Measurements from ENCODE around the gene GALNT15. TPM values are rescaled to one million over a fixed set of nuclear protein-coding genes. Genes with fewer than 3 reads are reported as not detected.

GALNT15 gene
- total RNA-seq, 4 donors from 2014 or later: 26.2 to 88.8 (median 39.4) TPM

DNA sequence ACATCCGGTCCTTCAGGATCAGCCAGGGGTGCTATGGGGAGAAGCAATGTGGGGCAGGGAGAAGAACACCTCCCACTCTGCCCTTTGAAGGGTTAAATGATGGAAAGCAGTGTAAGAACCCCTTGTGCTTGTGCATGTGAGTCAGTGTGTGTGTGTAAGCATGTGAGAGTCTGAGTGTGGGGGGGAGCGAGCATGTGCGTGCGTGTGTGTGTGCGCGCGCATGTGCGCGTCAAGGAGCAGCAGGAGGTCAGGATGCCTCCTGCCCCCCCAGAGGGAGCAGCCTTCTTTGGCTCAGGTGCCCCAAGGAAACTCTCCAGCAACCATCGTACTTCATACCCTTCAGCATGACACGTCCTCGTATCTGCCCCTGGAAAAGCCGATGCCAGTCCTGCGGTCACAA lies 30.3 kb downstream of the GALNT15 start:
- 94 to 96% methylated on average over 5 to 14 of the region's 14 CpGs for WGBS, 2 donors (ENCODE audit: low coverage in 1 of 2)
- in situ Hi-C loops (cut with MboI; ENCODE audit: low pct_ligation_motif_present in 1 of 4, low pct_unique_long_range_greater_than_20kb in 1 of 4, low sequenced_read_pairs in 3 of 4): no loop called here
- TF ChIP-seq, protein P1, sequence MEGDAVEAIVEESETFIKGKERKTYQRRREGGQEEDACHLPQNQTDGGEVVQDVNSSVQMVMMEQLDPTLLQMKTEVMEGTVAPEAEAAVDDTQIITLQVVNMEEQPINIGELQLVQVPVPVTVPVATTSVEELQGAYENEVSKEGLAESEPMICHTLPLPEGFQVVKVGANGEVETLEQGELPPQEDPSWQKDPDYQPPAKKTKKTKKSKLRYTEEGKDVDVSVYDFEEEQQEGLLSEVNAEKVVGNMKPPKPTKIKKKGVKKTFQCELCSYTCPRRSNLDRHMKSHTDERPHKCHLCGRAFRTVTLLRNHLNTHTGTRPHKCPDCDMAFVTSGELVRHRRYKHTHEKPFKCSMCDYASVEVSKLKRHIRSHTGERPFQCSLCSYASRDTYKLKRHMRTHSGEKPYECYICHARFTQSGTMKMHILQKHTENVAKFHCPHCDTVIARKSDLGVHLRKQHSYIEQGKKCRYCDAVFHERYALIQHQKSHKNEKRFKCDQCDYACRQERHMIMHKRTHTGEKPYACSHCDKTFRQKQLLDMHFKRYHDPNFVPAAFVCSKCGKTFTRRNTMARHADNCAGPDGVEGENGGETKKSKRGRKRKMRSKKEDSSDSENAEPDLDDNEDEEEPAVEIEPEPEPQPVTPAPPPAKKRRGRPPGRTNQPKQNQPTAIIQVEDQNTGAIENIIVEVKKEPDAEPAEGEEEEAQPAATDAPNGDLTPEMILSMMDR (IDR thresholded peaks at IDR 0.05): no peak
- no peak for TF ChIP-seq EP300 (IDR thresholded peaks at IDR 0.05; ENCODE audit: low read depth)
- no peak for TF ChIP-seq POLR2A (IDR thresholded peaks at IDR 0.05)
- TF ChIP-seq POLR2AphosphoS5 (IDR thresholded peaks at IDR 0.05): no peak
- Histone ChIP-seq H3K4me3 (no peak overlapping the region), H3K27me3 (no peaks in the 10 kb centered on the region), H3K9me3 (no peaks in the 10 kb centered on the region), H3K4me1 (no peaks in the 10 kb centered on the region), H3K27ac (no peak overlapping the region), H3K36me3 (no peaks in the 10 kb centered on the region)
- intact Hi-C loops (cut with DNase I; ENCODE audit: low total_unique reads): no loop called here
- no peak for DNase-seq

DNA sequence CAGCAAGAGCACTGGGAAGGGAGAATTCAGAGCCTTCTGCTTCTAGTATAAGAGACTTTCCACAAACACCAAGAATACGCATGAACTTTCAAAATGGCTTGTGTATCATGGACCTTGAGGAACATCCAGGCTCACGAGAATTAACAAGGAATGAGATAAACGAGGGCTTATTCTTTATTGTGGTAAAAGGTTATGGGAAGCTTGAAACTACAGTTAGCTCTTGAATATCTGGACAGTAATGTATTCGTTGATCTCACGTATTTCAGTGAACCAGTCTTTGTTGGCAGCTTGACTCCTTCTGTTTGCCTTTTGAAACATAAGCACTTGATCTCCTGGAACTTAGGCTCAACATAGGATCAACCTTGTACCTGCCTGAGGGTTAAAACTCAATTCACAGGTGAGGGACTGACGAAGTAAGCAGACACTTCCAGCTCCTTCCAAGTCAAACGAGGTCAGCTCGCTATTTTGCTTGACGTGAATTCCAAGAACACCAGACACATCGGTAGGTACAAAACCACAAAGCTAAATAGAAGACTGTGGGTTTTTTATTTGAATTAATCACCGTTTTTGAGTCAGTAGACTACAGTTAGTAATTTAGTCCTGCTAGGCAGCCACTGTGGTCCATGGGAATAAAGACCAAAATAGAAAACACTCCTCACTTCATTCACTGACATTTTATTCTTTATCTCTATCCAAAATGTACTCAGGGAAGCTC lies 30.8 kb downstream of the GALNT15 start:
- H3K4me1 ChIP-seq: no peaks in the 10 kb centered on the region
- no peak for DNase-seq
- no peak overlapping the region for H3K27ac ChIP-seq
- no peak for TF ChIP-seq EP300 (IDR thresholded peaks at IDR 0.05; ENCODE audit: low read depth)
- TF ChIP-seq, protein P1 (IDR thresholded peaks at IDR 0.05): no peak
- no peak for TF ChIP-seq POLR2A (IDR thresholded peaks at IDR 0.05)
- TF ChIP-seq POLR2AphosphoS5 (IDR thresholded peaks at IDR 0.05): no peak
- no peaks in the 10 kb centered on the region for H3K9me3 ChIP-seq
- in situ Hi-C loops (cut with MboI; ENCODE audit: low pct_ligation_motif_present in 1 of 4, low pct_unique_long_range_greater_than_20kb in 1 of 4, low sequenced_read_pairs in 3 of 4): no loop called here
- H3K27me3 ChIP-seq: no peaks in the 10 kb centered on the region
- intact Hi-C loops (cut with DNase I; ENCODE audit: low total_unique reads): no loop called here
- no peaks in the 10 kb centered on the region for H3K36me3 ChIP-seq
- WGBS, 2 donors (ENCODE audit: low coverage in 1 of 2): 74 to 75% methylated on average over 11 of the region's 11 CpGs
- no peak overlapping the region for H3K4me3 ChIP-seq

DNA sequence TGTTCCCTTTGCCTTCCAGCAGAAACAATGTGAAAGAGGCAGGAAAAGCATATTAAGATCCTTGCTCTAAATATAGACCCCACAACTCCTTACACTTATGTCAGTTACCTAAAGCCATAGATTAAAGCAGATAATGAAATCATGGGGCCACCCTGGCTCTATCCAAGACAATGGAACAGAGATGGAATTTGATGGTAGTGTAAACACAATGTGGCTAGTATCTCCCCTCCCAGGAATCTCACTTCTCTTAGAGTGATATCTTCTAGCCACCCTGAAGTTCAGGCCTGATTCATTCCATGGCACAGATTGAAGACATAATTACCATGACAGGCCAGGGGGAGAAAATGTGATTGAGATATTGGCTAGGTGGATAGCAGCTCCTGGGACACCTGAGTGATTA lies 32.6 kb downstream of the GALNT15 start:
- Histone ChIP-seq H3K27ac (no peak overlapping the region), H3K4me3 (no peak overlapping the region), H3K36me3 (no peaks in the 10 kb centered on the region), H3K9me3 (no peaks in the 10 kb centered on the region), H3K4me1 (no peaks in the 10 kb centered on the region), H3K27me3 (no peaks in the 10 kb centered on the region)
- intact Hi-C loops (cut with DNase I; ENCODE audit: low total_unique reads) (no loop called here), in situ Hi-C loops (cut with MboI; ENCODE audit: low pct_ligation_motif_present in 1 of 4, low pct_unique_long_range_greater_than_20kb in 1 of 4, low sequenced_read_pairs in 3 of 4) (no loop called here)
- DNase-seq: no peak
- TF ChIP-seq EP300 (IDR thresholded peaks at IDR 0.05; ENCODE audit: low read depth) (no peak), POLR2AphosphoS5 (IDR thresholded peaks at IDR 0.05) (no peak), POLR2A (IDR thresholded peaks at IDR 0.05) (no peak)
- TF ChIP-seq, protein P1 (IDR thresholded peaks at IDR 0.05): no peak

DNA sequence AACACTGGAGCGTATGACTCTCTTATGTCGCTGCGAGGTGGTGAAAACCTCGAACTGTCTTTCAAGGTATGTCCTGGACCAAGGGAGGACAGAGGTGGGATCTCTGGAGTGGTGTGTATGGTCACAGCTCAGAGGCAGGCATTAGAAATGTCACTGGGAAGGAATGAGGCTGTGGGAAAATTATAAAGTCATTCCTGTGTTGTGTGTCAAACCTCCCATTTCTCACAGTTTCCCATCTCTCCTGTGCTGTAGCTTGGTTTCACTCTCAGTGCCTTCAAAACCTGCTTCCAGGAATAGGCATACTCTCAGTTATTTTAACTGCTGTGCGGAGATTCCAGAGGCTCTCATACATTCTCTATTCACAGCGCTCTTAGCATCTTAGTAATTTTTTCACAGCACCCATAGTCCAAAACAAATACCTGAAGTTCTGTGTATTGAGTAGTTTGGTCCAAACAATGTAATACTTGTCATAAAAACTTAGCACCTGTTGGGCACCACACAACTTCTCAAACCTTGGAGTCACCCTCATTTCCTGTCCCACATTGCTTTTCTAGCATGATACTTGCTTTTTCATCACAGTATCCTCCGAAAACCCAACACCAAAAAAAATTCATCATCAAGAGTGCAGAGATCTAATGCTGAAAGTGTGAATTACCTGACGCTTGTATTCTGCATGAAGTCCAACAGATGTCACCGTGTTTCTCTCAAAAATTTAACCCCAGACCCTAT lies 36.9 kb downstream of the GALNT15 start:
- intact Hi-C loops (cut with DNase I; ENCODE audit: low total_unique reads): no loop called here
- TF ChIP-seq EP300 (IDR thresholded peaks at IDR 0.05; ENCODE audit: low read depth): no peak
- TF ChIP-seq POLR2A (IDR thresholded peaks at IDR 0.05): no peak
- TF ChIP-seq POLR2AphosphoS5 (IDR thresholded peaks at IDR 0.05): no peak
- TF ChIP-seq, protein P1 (IDR thresholded peaks at IDR 0.05): no peak
- DNase-seq: no peak
- 52 to 78% methylated on average over 4 to 9 of the region's 9 CpGs for WGBS, 2 donors (ENCODE audit: low coverage in 1 of 2)
- in situ Hi-C loops (cut with MboI; ENCODE audit: low pct_ligation_motif_present in 1 of 4, low pct_unique_long_range_greater_than_20kb in 1 of 4, low sequenced_read_pairs in 3 of 4): no loop called here
- H3K27me3 ChIP-seq: no peaks in the 10 kb centered on the region
- no peak overlapping the region for H3K4me3 ChIP-seq
- H3K4me1 ChIP-seq: no peaks in the 10 kb centered on the region
- H3K9me3 ChIP-seq: no peaks in the 10 kb centered on the region
- H3K36me3 ChIP-seq: no peaks in the 10 kb centered on the region
- H3K27ac ChIP-seq: no peak overlapping the region
